Caco-2 (cell line): ENCODE measurements around the gene ADAMTS2. TPM values are rescaled to one million over a fixed set of nuclear protein-coding genes. Genes with fewer than 3 reads are reported as not detected.

Source experiments
- BruUV-seq: library from RNA; stranded (reverse); fragments of 400-500 nt; replicated peaks from 2 replicates; lab custom pipeline; 2021; lab: Mats Ljungman, UMichigan
- CTCF ChIA-PET: fragments of 300-600 bp; sonication (Branson Sonifier 250); formaldehyde crosslinking; loops from one replicate; lab custom pipeline; 2022; ENCODE audit warnings: antibody characterized with exemption; lab: Charles Lee
- POLR2A ChIA-PET: fragments of 300-600 bp; sonication (Branson Sonifier 250); formaldehyde crosslinking; loops from one replicate; lab custom pipeline; 2022; ENCODE audit warnings: antibody characterized with exemption; lab: Charles Lee
- DNase-seq, 2 experiments: peaks; one replicate each; pipeline versions ENCODE4 v3.0.0 to v3.0.0-alpha.2; 2020 to 2022
- H3K27me3 ChIP-seq: replicated peaks from 2 replicates; pipeline ENCODE4 v1.6.0; 2011; ENCODE audit warnings: low read length; ENCODE audit not compliant: control insufficient read depth, insufficient read depth
- H3K36me3 ChIP-seq: 2 replicates; pipeline ENCODE4 v1.5.1; 2011; ENCODE audit warnings: low read length; ENCODE audit not compliant: control insufficient read depth, insufficient read depth
- H3K4me1 ChIP-seq: fragments of 250-450 bp; sonication (Bioruptor Pico); 2 replicates; pipeline ENCODE4 v1.5.1; 2020; ENCODE audit warnings: mild to moderate bottlenecking
- H3K4me3 ChIP-seq: 2 replicates; pipeline ENCODE4 v1.5.1; 2011; ENCODE audit warnings: low read depth, mild to moderate bottlenecking, control low read depth, low read length
- H3K9me3 ChIP-seq: fragments of 250-450 bp; sonication (Bioruptor Pico); 2 replicates; pipeline ENCODE4 v1.5.1; 2020; ENCODE audit warnings: mild to moderate bottlenecking, moderate library complexity
- H3K27ac Mint-ChIP-seq: one replicate; pipeline ENCODE4 v1.8.0; 2022; ENCODE audit warnings: mixed read lengths; ENCODE audit not compliant: unreplicated experiment
- H3K27me3 Mint-ChIP-seq: one replicate; pipeline ENCODE4 v1.8.0; 2022; ENCODE audit warnings: mixed read lengths; ENCODE audit not compliant: insufficient read depth, unreplicated experiment
- H3K36me3 Mint-ChIP-seq: one replicate; pipeline ENCODE4 v1.8.0; 2022; ENCODE audit warnings: mild to moderate bottlenecking, mixed read lengths; ENCODE audit not compliant: insufficient read depth, unreplicated experiment
- H3K4me1 Mint-ChIP-seq: one replicate; pipeline ENCODE4 v1.8.0; 2022; ENCODE audit warnings: low read depth, mixed read lengths; ENCODE audit not compliant: unreplicated experiment
- H3K4me3 Mint-ChIP-seq: one replicate; pipeline ENCODE4 v1.8.0; 2022; ENCODE audit warnings: mild to moderate bottlenecking, moderate library complexity, mixed read lengths; ENCODE audit not compliant: unreplicated experiment
- H3K9me3 Mint-ChIP-seq: one replicate; pipeline ENCODE4 v1.8.0; 2022; ENCODE audit warnings: mixed read lengths; ENCODE audit not compliant: unreplicated experiment
- intact Hi-C: fragments of 100-400 bp; cut with micrococcal nuclease; formaldehyde crosslinking; loops from one replicate; pipeline ENCODE4 v1.10.0; 2022; ENCODE audit not compliant: unreplicated experiment
- total RNA-seq: library from RNA; stranded (reverse); gene quantifications from 2 replicates; pipeline ENCODE4 v1.2.3, GENCODE V29; 2022
- TF ChIP-seq, protein P1 (sequence below), 2 experiments: fragments of 200-600 bp in 1 of 2; IDR thresholded peaks; 1 replicate in 1 of 2; 2 replicates in 1 of 2; pipeline versions ENCODE4 v1.5.1 to v1.8.0; 2011 to 2022; ENCODE audit warnings: antibody characterized with exemption in 1 of 2, control low read depth in 1 of 2, inconsistent platforms in 1 of 2, low read depth in 1 of 2, low read length in 1 of 2, mild to moderate bottlenecking in 1 of 2, moderate library complexity in 1 of 2; ENCODE audit not compliant: insufficient read depth in 1 of 2, severe bottlenecking in 1 of 2, unreplicated experiment in 1 of 2

The ADAMTS2 gene
- total RNA-seq, 1 experiment from 2014 or later = 0.05 TPM

DNA sequence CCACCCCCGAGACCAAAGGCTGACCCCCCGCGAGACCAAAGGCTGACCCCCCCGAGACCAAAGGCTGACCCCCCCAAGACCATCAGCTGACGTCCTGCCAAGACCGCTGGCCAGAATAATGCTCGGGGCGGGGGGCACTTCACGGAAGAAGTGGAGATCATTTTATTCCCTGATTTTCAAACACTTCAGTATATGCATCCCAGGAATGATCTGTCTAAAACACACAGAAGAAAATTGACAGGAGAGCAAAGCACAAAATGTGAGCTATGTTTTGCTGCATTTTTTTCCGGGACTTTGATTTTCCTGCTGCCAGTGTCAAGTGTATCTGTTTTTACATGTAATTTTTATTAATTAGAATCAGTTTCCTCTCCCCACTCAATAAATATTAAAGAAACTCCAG is 67.1 kb downstream of the ADAMTS2 start:
- H3K36me3 ChIP-seq = no peaks in the 10 kb centered on the region
- no peaks in the 10 kb centered on the region for H3K27me3 ChIP-seq
- H3K9me3 ChIP-seq = no peaks in the 10 kb centered on the region; the same call in 1 of the 2 replicates
- H3K27ac Mint-ChIP-seq = no peak overlapping the region
- TF ChIP-seq, protein P1, sequence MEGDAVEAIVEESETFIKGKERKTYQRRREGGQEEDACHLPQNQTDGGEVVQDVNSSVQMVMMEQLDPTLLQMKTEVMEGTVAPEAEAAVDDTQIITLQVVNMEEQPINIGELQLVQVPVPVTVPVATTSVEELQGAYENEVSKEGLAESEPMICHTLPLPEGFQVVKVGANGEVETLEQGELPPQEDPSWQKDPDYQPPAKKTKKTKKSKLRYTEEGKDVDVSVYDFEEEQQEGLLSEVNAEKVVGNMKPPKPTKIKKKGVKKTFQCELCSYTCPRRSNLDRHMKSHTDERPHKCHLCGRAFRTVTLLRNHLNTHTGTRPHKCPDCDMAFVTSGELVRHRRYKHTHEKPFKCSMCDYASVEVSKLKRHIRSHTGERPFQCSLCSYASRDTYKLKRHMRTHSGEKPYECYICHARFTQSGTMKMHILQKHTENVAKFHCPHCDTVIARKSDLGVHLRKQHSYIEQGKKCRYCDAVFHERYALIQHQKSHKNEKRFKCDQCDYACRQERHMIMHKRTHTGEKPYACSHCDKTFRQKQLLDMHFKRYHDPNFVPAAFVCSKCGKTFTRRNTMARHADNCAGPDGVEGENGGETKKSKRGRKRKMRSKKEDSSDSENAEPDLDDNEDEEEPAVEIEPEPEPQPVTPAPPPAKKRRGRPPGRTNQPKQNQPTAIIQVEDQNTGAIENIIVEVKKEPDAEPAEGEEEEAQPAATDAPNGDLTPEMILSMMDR (IDR thresholded peaks at IDR 0.05; ENCODE audit: insufficient read depth in 1 of 2, low read depth in 1 of 2, low read length in 1 of 2, severe bottlenecking in 1 of 2, unreplicated experiment in 1 of 2) = no peak
- H3K36me3 Mint-ChIP-seq = no peaks in the 10 kb centered on the region
- no peaks in the 10 kb centered on the region for H3K9me3 Mint-ChIP-seq
- H3K27me3 Mint-ChIP-seq = no peaks in the 10 kb centered on the region
- intact Hi-C loops = no loop called here
- H3K4me3 Mint-ChIP-seq = no peak overlapping the region
- BruUV-seq = no TSS peak
- H3K4me1 ChIP-seq = no peaks in the 10 kb centered on the region
- DNase-seq = no peak
- H3K4me3 ChIP-seq = no peak overlapping the region
- POLR2A ChIA-PET = no interaction called here
- no peaks in the 10 kb centered on the region for H3K4me1 Mint-ChIP-seq
- CTCF ChIA-PET = no interaction called here

DNA sequence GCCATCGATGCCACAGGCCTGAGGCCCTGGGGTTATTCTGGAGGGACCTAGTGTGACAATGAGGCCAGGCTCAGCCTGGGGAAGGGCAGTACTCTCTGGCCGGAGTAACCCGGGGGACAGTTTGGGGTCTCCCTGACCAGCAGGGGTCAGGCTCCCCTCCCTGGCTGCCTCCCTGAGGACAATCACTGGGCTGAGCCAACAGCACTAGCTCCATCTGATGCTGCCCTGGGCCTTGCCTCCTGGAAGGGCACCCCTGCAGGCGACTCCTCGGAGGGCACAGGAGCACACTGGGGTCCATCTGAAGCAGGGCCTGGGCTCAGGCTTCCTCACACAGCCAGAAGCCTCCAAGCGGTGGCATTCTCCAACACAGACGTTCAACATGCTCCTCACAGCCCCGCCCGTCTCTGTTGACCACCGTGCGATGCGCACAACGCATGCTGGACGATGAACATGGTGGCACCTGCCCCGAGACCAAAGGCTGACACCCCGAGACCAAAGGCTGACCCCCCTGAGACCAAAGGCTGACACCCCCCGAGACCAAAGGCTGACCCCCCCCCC is 68.3 kb downstream of the ADAMTS2 start:
- no peaks in the 10 kb centered on the region; the same call in 1 of the 2 replicates for H3K9me3 ChIP-seq
- intact Hi-C loops = no loop called here
- no peak overlapping the region for H3K4me3 Mint-ChIP-seq
- ChIA-PET POLR2A (no interaction called here), CTCF (interaction anchor here (0.5 to 0.6 kb wide), 2 partner anchors 24 to 217 kb away, joined by 3 to 4 read pairs; no protein-coding TSS in a partner anchor)
- no peaks in the 10 kb centered on the region for H3K4me1 ChIP-seq
- no peaks in the 10 kb centered on the region for H3K36me3 Mint-ChIP-seq
- no peaks in the 10 kb centered on the region for H3K4me1 Mint-ChIP-seq
- TF ChIP-seq, protein P1 (IDR thresholded peaks at IDR 0.05; ENCODE audit: insufficient read depth in 1 of 2, low read depth in 1 of 2, low read length in 1 of 2, severe bottlenecking in 1 of 2, unreplicated experiment in 1 of 2) = no peak
- H3K36me3 ChIP-seq = no peaks in the 10 kb centered on the region
- no peaks in the 10 kb centered on the region for H3K27me3 ChIP-seq
- H3K27me3 Mint-ChIP-seq = no peaks in the 10 kb centered on the region
- no peak overlapping the region for H3K4me3 ChIP-seq
- DNase-seq = no peak
- no peak overlapping the region for H3K27ac Mint-ChIP-seq
- H3K9me3 Mint-ChIP-seq = no peaks in the 10 kb centered on the region
- BruUV-seq = no TSS peak

DNA sequence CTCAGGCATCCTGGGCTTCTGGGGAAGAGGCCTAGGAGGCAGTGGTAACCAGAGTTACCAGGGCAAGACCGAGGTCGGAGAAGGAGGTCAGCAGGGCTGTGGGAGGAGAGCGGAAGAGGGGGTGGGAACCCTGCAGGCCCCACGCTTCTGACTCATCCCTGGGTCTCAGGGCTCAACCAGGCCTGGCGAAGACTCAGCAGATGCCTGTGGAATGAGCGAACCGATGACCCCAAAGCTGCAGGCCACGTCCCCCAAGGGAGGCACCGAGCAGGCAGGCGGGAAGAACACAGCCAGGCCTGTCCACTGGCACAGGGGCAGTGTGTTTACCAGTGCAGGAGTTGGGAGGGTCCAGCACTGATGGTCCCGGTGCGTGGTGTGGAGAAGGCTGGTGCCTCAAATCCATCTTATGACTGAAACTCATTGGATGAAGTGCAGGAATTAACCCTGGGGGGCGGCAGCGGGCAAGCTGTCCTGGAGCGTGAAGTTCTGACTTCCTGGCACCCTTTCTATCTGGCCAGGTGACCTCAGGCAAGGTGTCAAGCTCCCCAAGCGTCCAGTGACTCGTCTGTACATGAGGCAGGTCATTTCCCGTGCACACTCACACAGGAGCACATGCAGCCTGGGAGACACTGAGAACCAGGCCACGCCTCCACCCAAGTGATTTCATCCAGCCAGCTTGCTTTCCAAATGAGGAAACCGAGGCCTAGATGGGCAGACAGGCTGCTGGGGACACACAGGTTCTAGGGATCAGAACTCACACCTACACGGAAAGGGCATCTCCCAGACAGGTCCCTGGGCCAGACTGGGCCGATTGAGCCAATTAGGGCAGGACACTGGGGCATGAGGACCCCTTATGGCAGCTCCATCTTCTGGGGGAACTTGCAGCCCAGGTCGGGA is 69.1 kb downstream of the ADAMTS2 start:
- CTCF ChIA-PET = interaction anchor here (0.5 to 0.6 kb wide), 2 partner anchors 25 to 218 kb away, joined by 3 to 4 read pairs; no protein-coding TSS in a partner anchor
- BruUV-seq = no TSS peak

More for the DNA sequence above, 69.1 kb downstream of the ADAMTS2 start:
- H3K4me3 Mint-ChIP-seq = no peak overlapping the region
- H3K27ac Mint-ChIP-seq = no peak overlapping the region
- Histone ChIP-seq H3K9me3 (no peaks in the 10 kb centered on the region; the same call in 1 of the 2 replicates), H3K27me3 (no peaks in the 10 kb centered on the region), H3K4me3 (no peak overlapping the region), H3K4me1 (no peaks in the 10 kb centered on the region), H3K36me3 (no peaks in the 10 kb centered on the region)
- intact Hi-C loops = no loop called here
- POLR2A ChIA-PET = no interaction called here
- no peak for DNase-seq
- TF ChIP-seq, protein P1 (IDR thresholded peaks at IDR 0.05; ENCODE audit: insufficient read depth in 1 of 2, low read depth in 1 of 2, low read length in 1 of 2, severe bottlenecking in 1 of 2, unreplicated experiment in 1 of 2) = no peak
- H3K27me3 Mint-ChIP-seq = no peaks in the 10 kb centered on the region
- H3K9me3 Mint-ChIP-seq = no peaks in the 10 kb centered on the region
- no peaks in the 10 kb centered on the region for H3K4me1 Mint-ChIP-seq
- no peaks in the 10 kb centered on the region for H3K36me3 Mint-ChIP-seq
